BJ (cell line): ENCODE data around the gene BAIAP2. TPM values are rescaled to one million over a fixed set of nuclear protein-coding genes. Genes with fewer than 3 reads are reported as not detected.

Experiments
- CTCF ChIA-PET: fragments of 350-600 bp; formaldehyde crosslinking; extraction: SDS; loops from one replicate; lab custom pipeline; 2021; ENCODE audit warnings: antibody characterized with exemption, inconsistent platforms; lab: Yijun Ruan, JAX
- POLR2A ChIA-PET: fragments of 300-600 bp; sonication (Branson Sonifier 250); formaldehyde crosslinking; extraction: SDS; loops from one replicate; lab custom pipeline; 2021; ENCODE audit warnings: antibody characterized with exemption; lab: Charles Lee
- DNase-seq: peaks from one replicate; pipeline ENCODE4 v3.0.0-alpha.2; 2011; ENCODE audit warnings: low read depth
- H3K27me3 ChIP-seq: 2 replicates; pipeline ENCODE4 v1.6.0; 2011; ENCODE audit warnings: low read length; ENCODE audit not compliant: control insufficient read depth, insufficient read depth
- H3K36me3 ChIP-seq: 2 replicates; pipeline ENCODE4 v1.5.1; 2011; ENCODE audit warnings: low read length; ENCODE audit not compliant: control insufficient read depth, insufficient read depth
- H3K4me3 ChIP-seq: 2 replicates; pipeline ENCODE4 v1.5.1; 2011; ENCODE audit warnings: low read depth, mild to moderate bottlenecking, control low read depth, low read length
- polyA plus RNA-seq: library from polyadenylated mRNA; depleted of rRNA; stranded (reverse); fragments of >200 nt; gene quantifications from 2 replicates; pipeline ENCODE4 v1.2.3, GENCODE V29; 2011
- TF ChIP-seq, protein P1 (sequence below): IDR thresholded peaks from 2 replicates; pipeline ENCODE4 v1.5.1; 2011; ENCODE audit warnings: low read depth, mild to moderate bottlenecking, control low read depth, inconsistent platforms, low read length, moderate library complexity; ENCODE audit not compliant: insufficient read depth

Gene BAIAP2
- polyA plus RNA-seq, 1 experiment = 12.1 TPM

GRCh38 chr17:81110488-81111040 lies 75.6 kb downstream of the BAIAP2 start:
- no peak overlapping the region for H3K4me3 ChIP-seq
- H3K36me3 ChIP-seq = peaks cover 9% of the 10 kb centered on the region
- DNase-seq = no peak
- ChIA-PET POLR2A (no interaction called here), CTCF (interaction anchor here (1.0 to 1.3 kb wide), 2 partner anchors 9 to 13 kb away, joined by 6 read pairs; no protein-coding TSS in a partner anchor)
- TF ChIP-seq, protein P1, sequence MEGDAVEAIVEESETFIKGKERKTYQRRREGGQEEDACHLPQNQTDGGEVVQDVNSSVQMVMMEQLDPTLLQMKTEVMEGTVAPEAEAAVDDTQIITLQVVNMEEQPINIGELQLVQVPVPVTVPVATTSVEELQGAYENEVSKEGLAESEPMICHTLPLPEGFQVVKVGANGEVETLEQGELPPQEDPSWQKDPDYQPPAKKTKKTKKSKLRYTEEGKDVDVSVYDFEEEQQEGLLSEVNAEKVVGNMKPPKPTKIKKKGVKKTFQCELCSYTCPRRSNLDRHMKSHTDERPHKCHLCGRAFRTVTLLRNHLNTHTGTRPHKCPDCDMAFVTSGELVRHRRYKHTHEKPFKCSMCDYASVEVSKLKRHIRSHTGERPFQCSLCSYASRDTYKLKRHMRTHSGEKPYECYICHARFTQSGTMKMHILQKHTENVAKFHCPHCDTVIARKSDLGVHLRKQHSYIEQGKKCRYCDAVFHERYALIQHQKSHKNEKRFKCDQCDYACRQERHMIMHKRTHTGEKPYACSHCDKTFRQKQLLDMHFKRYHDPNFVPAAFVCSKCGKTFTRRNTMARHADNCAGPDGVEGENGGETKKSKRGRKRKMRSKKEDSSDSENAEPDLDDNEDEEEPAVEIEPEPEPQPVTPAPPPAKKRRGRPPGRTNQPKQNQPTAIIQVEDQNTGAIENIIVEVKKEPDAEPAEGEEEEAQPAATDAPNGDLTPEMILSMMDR = no peak
- no peaks in the 10 kb centered on the region for H3K27me3 ChIP-seq

DNA sequence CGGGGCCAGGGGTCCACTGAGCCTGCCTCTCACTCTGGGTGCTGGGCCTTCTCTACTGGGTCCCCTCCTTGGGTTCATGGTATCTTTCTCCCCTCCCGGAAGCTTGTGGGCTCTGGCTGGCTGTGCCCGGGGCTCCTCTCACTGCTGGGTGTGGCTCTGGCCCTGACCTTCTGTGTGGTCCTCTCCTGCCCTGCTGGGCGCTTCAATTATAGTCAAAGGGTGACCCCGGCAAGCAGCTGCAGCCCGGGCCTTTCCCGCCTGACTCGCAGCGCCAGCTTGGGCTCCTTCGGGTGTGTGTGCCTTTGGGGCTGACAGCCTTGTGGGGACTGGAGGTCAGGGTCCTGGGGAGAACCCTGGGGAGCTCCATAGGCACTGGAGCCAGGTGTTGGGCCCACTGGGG lies 76.1 kb downstream of the BAIAP2 start:
- no peaks in the 10 kb centered on the region for H3K27me3 ChIP-seq
- peaks cover 7% of the 10 kb centered on the region for H3K36me3 ChIP-seq
- CTCF ChIA-PET = interaction anchor here (1.0 to 1.3 kb wide), 2 partner anchors 9 to 14 kb away, joined by 6 read pairs; no protein-coding TSS in a partner anchor
- POLR2A ChIA-PET = no interaction called here
- no peak overlapping the region for H3K4me3 ChIP-seq
- no peak for DNase-seq
- TF ChIP-seq, protein P1 = no peak

DNA sequence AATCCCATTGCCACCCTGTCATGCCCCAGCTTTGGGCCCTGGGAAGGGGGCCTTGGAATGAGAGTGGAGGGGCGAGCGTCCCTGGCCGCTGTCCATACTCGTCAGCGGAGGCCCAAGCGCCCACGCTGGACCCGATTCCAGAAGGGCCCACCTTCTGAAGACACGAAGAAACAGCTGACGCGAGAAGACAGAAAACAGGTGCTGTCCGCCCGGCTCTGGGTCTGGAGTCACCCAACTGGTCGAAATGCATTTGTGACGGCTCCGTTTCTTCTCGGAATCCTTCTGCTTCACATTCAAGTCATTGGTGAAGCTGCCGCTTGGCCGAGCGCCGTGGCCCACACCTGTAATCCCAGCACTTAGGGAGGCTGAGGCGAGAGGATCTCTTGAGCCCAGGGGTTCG lies 77.5 kb downstream of the BAIAP2 start:
- ChIA-PET CTCF (no interaction called here), POLR2A (no interaction called here)
- TF ChIP-seq, protein P1 = no peak
- no peak for DNase-seq
- Histone ChIP-seq H3K27me3 (no peaks in the 10 kb centered on the region), H3K4me3 (no peak overlapping the region), H3K36me3 (peaks cover 6% of the 10 kb centered on the region)

- H3K4me3 ChIP-seq = no peak overlapping the region
- POLR2A ChIA-PET = no interaction called here
- H3K36me3 ChIP-seq = peaks cover 6% of the 10 kb centered on the region
- CTCF ChIA-PET = interaction anchor here (1.5 to 1.9 kb wide), 3 partner anchors 11 to 90 kb away, joined by 4 to 7 read pairs (median 4); no protein-coding TSS in a partner anchor
- TF ChIP-seq, protein P1 = no peak
- no peaks in the 10 kb centered on the region for H3K27me3 ChIP-seq
- DNase-seq = no peak
Observed at GRCh38 chr17:81113158-81113724, 78.3 kb downstream of the BAIAP2 start.

DNA sequence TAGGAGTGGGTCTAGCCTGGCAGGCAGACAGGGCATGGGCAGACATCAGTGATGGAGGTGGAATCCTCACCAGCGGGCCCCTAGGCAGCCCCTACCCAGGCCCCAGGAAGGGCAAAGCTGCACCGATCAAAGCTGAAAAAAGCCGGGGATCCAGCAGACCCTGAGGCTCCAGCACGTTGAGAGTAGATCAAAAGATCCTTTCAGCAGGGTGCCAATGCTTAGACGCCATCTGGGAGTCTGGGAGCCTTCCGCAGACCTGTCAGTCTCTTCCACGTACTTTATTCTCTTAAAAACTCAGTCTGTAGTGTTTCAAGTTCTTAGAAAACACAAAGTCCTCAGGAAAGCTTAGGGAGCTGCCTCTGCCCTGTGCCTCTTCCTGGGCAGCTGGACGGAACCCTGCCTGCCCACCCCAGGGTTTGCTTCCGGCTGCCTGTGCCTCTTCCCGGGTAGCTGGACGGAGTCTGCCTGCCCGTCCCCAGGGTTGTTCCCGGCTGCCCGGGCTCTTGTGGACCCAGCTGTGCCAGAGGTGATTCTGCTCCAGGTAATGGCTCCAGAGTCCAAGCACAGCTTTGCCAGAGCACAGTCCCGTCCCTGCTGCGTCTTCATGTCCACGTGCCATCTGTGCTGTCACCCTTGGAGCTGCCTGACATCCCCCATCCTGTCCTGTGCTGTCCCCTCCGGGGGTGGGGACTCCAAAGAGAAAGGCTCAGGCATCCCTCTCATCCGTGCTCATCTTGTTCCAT lies 79.6 kb downstream of the BAIAP2 start:
- TF ChIP-seq, protein P1 = no peak
- ChIA-PET CTCF (interaction anchor here (0.6 to 1.9 kb wide), 6 partner anchors 8 to 394 kb away, joined by 3 to 9 read pairs (median 4); no protein-coding TSS in a partner anchor), POLR2A (no interaction called here)
- Histone ChIP-seq H3K36me3 (peaks cover 3% of the 10 kb centered on the region), H3K4me3 (no peak overlapping the region), H3K27me3 (no peaks in the 10 kb centered on the region)
- DNase-seq = no peak
